RCC 7860 (cell line): ENCODE measurements around the gene TBC1D4.
"Not testable (repeated sequence)": the region's sequence is repeated elsewhere in the genome, so short reads cannot be mapped to it uniquely, and the experiment has no call there.

Experiments
- DNase-seq: peaks from one replicate; pipeline ENCODE4 v3.0.0-alpha.2; 2015; ENCODE audit warnings: low spot score
- FAIRE-seq: peaks from 2 replicates; lab custom pipeline; 2012; peaks lifted over from hg19 to GRCh38; lab: Jason Lieb, UNC

Gene TBC1D4

GRCh38 chr13:75366380-75367280 lies 115.3 kb downstream of the TBC1D4 start:
- FAIRE-seq (no peak), DNase-seq (no peak)

- peak; percentile 92 for FAIRE-seq
- DNase-seq, result peak; percentile 97
Measured at GRCh38 chr13:75365724-75366173, 116.2 kb downstream of the TBC1D4 start.

GRCh38 chr13:75364131-75364713 lies 117.7 kb downstream of the TBC1D4 start:
- FAIRE-seq (peak; percentile 40), DNase-seq (peak; percentile 44)

- no peak for FAIRE-seq
Measured at GRCh38 chr13:75363371-75363770, 118.6 kb downstream of the TBC1D4 start.

GRCh38 chr13:75362026-75362425 lies 119.9 kb downstream of the TBC1D4 start:
- FAIRE-seq (no peak), DNase-seq (no peak)

More at GRCh38 chr13:75363371-75363770, 118.6 kb downstream of the TBC1D4 start:
- DNase-seq, result no peak

GRCh38 chr13:75360170-75360569 lies 121.8 kb downstream of the TBC1D4 start:
- FAIRE-seq (no peak), DNase-seq (peak; percentile 22)

- FAIRE-seq (peak; percentile 99), DNase-seq (peak; percentile 91)
Measured at GRCh38 chr13:75359266-75359665, 122.7 kb downstream of the TBC1D4 start.

GRCh38 chr13:75357576-75358289 lies 124.2 kb downstream of the TBC1D4 start:
- peak; percentile 59 for DNase-seq
- peak; percentile 5 for FAIRE-seq

GRCh38 chr13:75356421-75356820 lies 125.5 kb downstream of the TBC1D4 start:
- FAIRE-seq, result no peak
- no peak for DNase-seq

- FAIRE-seq, result no peak
Measured at GRCh38 chr13:75355609-75356008, 126.4 kb downstream of the TBC1D4 start.

GRCh38 chr13:75353781-75354193 lies 128.2 kb downstream of the TBC1D4 start:
- FAIRE-seq, result no peak
- no peak for DNase-seq

More at GRCh38 chr13:75355609-75356008, 126.4 kb downstream of the TBC1D4 start:
- no peak for DNase-seq

GRCh38 chr13:75352641-75353327 lies 129.2 kb downstream of the TBC1D4 start:
- no peak for DNase-seq

GRCh38 chr13:75351538-75351937 lies 130.4 kb downstream of the TBC1D4 start:
- not testable (repeated sequence) for FAIRE-seq, DNase-seq

More at GRCh38 chr13:75352641-75353327, 129.2 kb downstream of the TBC1D4 start:
- no peak for FAIRE-seq

GRCh38 chr13:75347925-75348324 lies 134.0 kb downstream of the TBC1D4 start:
- no peak for DNase-seq
- no peak for FAIRE-seq

GRCh38 chr13:75347457-75347856 lies 134.5 kb downstream of the TBC1D4 start:
- DNase-seq (no peak), FAIRE-seq (no peak)

- DNase-seq, result no peak
- no peak for FAIRE-seq
Measured at GRCh38 chr13:75345193-75345592, 136.8 kb downstream of the TBC1D4 start.

- no peak for DNase-seq
- FAIRE-seq, result no peak
Measured at GRCh38 chr13:75341028-75341427, 140.9 kb downstream of the TBC1D4 start.

- FAIRE-seq, result no peak
Measured at GRCh38 chr13:75339635-75340374, 142.2 kb downstream of the TBC1D4 start.

GRCh38 chr13:75334634-75335447 lies 147.1 kb downstream of the TBC1D4 start:
- DNase-seq, result no peak
- no peak for FAIRE-seq

More at GRCh38 chr13:75339635-75340374, 142.2 kb downstream of the TBC1D4 start:
- no peak for DNase-seq
